Gastroesophageal sphincter (tissue), 4 donors: Measurements from ENCODE around the gene LRIG1. TPM values are rescaled to one million over a fixed set of nuclear protein-coding genes. Genes with fewer than 3 reads are reported as not detected.
A peak's percentile ranks its signal among the peaks of the same experiment; 100 is the strongest.

Source experiments
- ATAC-seq: fragments of 150-250 bp; one replicate; pipeline ENCODE4 v1.9.1; 2016; ENCODE audit warnings: mild to moderate bottlenecking, moderate library complexity
- H3K27ac ChIP-seq, 4 donors: fragments of 200-600 bp; sonication (generic) in 3 of 4; 1 replicate in 3 of 4; 2 replicates in 1 of 4; pipeline ENCODE4 v1.5.1; 2016 to 2019
- H3K27me3 ChIP-seq: fragments of 200-600 bp; sonication (generic); one replicate; pipeline ENCODE4 v1.5.1; 2019
- H3K36me3 ChIP-seq, 2 donors: fragments of 200-600 bp; sonication (generic); one replicate each; pipeline ENCODE4 v1.5.1; 2019; ENCODE audit warnings: control low read depth in 1 of 2
- H3K4me1 ChIP-seq, 3 donors: fragments of 200-600 bp; sonication (generic); 1 replicate in 2 of 3; 2 replicates in 1 of 3; pipeline ENCODE4 v1.5.1; 2016 to 2019; ENCODE audit warnings: control low read depth in 2 of 3
- H3K4me3 ChIP-seq, 2 donors: fragments of 200-600 bp; sonication (generic); one replicate each; pipeline ENCODE4 v1.5.1; 2019; ENCODE audit warnings: mild to moderate bottlenecking in 1 of 2, moderate library complexity in 1 of 2
- H3K9me3 ChIP-seq, 3 donors: fragments of 200-600 bp; sonication (generic); one replicate each; pipeline ENCODE4 v1.5.1; 2017 to 2019; ENCODE audit warnings: control low read depth in 2 of 3
- CTCF ChIP-seq, 4 experiments: fragments of 200-600 bp in 2 of 4; fragments of 450-650 bp in 2 of 4; sonication (generic) in 1 of 4; IDR thresholded peaks; one replicate each; pipeline ENCODE4 v1.5.1; 2017 to 2019; ENCODE audit warnings: antibody characterized with exemption in 4 of 4, mild to moderate bottlenecking in 2 of 4, moderate library complexity in 2 of 4
- EP300 ChIP-seq: sonication (generic); formaldehyde crosslinking; IDR thresholded peaks from one replicate; pipeline ENCODE4 v1.6.1; 2017; ENCODE audit warnings: antibody characterized with exemption, mild to moderate bottlenecking
- POLR2A ChIP-seq, 2 donors: fragments of 450-650 bp; IDR thresholded peaks; one replicate each; pipeline ENCODE4 v1.6.1; 2017; ENCODE audit warnings: antibody characterized with exemption in 2 of 2, mild to moderate bottlenecking in 2 of 2, moderate library complexity in 1 of 2
- POLR2AphosphoS5 ChIP-seq: sonication (generic); formaldehyde crosslinking; IDR thresholded peaks from one replicate; pipeline ENCODE4 v1.6.1; 2017; ENCODE audit warnings: antibody characterized with exemption
- WGBS, 2 donors: methylation state at CpG; one replicate each; pipeline ENCODE4 v1.1.5; 2018; ENCODE audit warnings: low coverage in 1 of 2; 5-methylcytosine and 5-hydroxymethylcytosine counted together
- total RNA-seq, 4 donors: library from RNA; depleted of rRNA; stranded (reverse); fragments of >200 nt; gene quantifications; one replicate each; pipeline ENCODE4 v1.1.0, GENCODE V29; 2016

The LRIG1 gene
- total RNA-seq, 4 donors from 2014 or later: 104 to 217 (median 157) TPM

- ATAC-seq: no peak
- 20% methylated on average over 1 of the region's 18 CpGs; no CpG with 5 or more reads in 1 of the 2 donors for WGBS, 2 donors
- Histone ChIP-seq H3K27ac (peak overlapping the region in 1 of 4 donors; percentile 53), H3K4me1 (peaks cover 0 to 13% (median 0%) of the 10 kb centered on the region in 3 donors), H3K36me3 (peaks cover 4 to 94% of the 10 kb centered on the region in 2 donors), H3K9me3 (no peaks in the 10 kb centered on the region), H3K27me3 (no peaks in the 10 kb centered on the region), H3K4me3 (no peak overlapping the region)
- TF ChIP-seq POLR2A (IDR thresholded peaks at IDR 0.05): no peak
- TF ChIP-seq EP300: no peak
- TF ChIP-seq POLR2AphosphoS5: no peak
- no peak for TF ChIP-seq CTCF (IDR thresholded peaks at IDR 0.05)
These were observed 117.8 kb downstream of the LRIG1 start for GRCh38 chr3:66383023-66383422.

- Histone ChIP-seq H3K27ac (peak overlapping the region in 3 of 4 donors; percentile 39 to 53 (median 51)), H3K4me3 (no peak overlapping the region), H3K4me1 (peaks cover 0 to 18% (median under 1%) of the 10 kb centered on the region in 3 donors), H3K27me3 (no peaks in the 10 kb centered on the region), H3K36me3 (peaks cover 4 to 100% of the 10 kb centered on the region in 2 donors), H3K9me3 (no peaks in the 10 kb centered on the region)
- TF ChIP-seq POLR2AphosphoS5 (no peak), EP300 (no peak), POLR2A (IDR thresholded peaks at IDR 0.05) (no peak), CTCF (IDR thresholded peaks at IDR 0.05) (no peak)
- no peak for ATAC-seq
- 82 to 100% methylated on average over 2 to 3 of the region's 10 CpGs for WGBS, 2 donors
These were observed 118.7 kb downstream of the LRIG1 start for GRCh38 chr3:66382142-66382541.

- Histone ChIP-seq H3K27me3 (no peaks in the 10 kb centered on the region), H3K9me3 (no peaks in the 10 kb centered on the region), H3K4me3 (no peak overlapping the region), H3K4me1 (peaks cover 0 to 23% (median 5%) of the 10 kb centered on the region in 3 donors), H3K27ac (peak overlapping the region in 3 of 4 donors; percentile 39 to 53 (median 51)), H3K36me3 (peaks cover 4 to 98% of the 10 kb centered on the region in 2 donors)
- TF ChIP-seq POLR2A (IDR thresholded peaks at IDR 0.05) (no peak), CTCF (IDR thresholded peaks at IDR 0.05) (no peak), EP300 (no peak), POLR2AphosphoS5 (peak; percentile 90)
- WGBS, 2 donors: no CpG with 5 or more reads among the region's 7 CpGs
- ATAC-seq: peak; percentile 56
These were observed 119.2 kb downstream of the LRIG1 start for GRCh38 chr3:66381626-66382025.

GRCh38 chr3:66380200-66380932 lies 120.5 kb downstream of the LRIG1 start:
- TF ChIP-seq EP300 (no peak), POLR2A (IDR thresholded peaks at IDR 0.05) (no peak), CTCF (IDR thresholded peaks at IDR 0.05) (no peak), POLR2AphosphoS5 (no peak)
- WGBS, 2 donors: 50 to 74% methylated on average over 1 to 2 of the region's 26 CpGs
- no peak overlapping the region for H3K27ac ChIP-seq
- no peak overlapping the region for H3K4me3 ChIP-seq
- H3K36me3 ChIP-seq: peaks cover 0 to 97% of the 10 kb centered on the region in 2 donors
- H3K9me3 ChIP-seq: no peaks in the 10 kb centered on the region
- H3K27me3 ChIP-seq: no peaks in the 10 kb centered on the region
- ATAC-seq: no peak
- peaks cover 0 to 28% (median 5%) of the 10 kb centered on the region in 3 donors for H3K4me1 ChIP-seq

- Histone ChIP-seq H3K9me3 (no peaks in the 10 kb centered on the region), H3K27me3 (no peaks in the 10 kb centered on the region), H3K27ac (no peak overlapping the region), H3K4me1 (peaks cover 0 to 28% (median 5%) of the 10 kb centered on the region in 3 donors), H3K4me3 (no peak overlapping the region), H3K36me3 (peaks cover 0 to 96% of the 10 kb centered on the region in 2 donors)
- 84 to 89% methylated on average over 8 to 9 of the region's 9 CpGs for WGBS, 2 donors
- no peak for ATAC-seq
- TF ChIP-seq EP300: no peak
- TF ChIP-seq POLR2AphosphoS5: no peak
- no peak for TF ChIP-seq CTCF (IDR thresholded peaks at IDR 0.05)
- TF ChIP-seq POLR2A (IDR thresholded peaks at IDR 0.05): no peak
These were observed 121.3 kb downstream of the LRIG1 start for GRCh38 chr3:66379565-66379964.
